Measurements from ENCODE around the gene KLHL35.
A peak's percentile ranks its signal among the peaks of the same experiment; 100 is the strongest.
"Not testable (repeated sequence)": the region's sequence is repeated elsewhere in the genome, so short reads cannot be mapped to it uniquely, and the experiment has no call there.

KLHL35 gene

DNA sequence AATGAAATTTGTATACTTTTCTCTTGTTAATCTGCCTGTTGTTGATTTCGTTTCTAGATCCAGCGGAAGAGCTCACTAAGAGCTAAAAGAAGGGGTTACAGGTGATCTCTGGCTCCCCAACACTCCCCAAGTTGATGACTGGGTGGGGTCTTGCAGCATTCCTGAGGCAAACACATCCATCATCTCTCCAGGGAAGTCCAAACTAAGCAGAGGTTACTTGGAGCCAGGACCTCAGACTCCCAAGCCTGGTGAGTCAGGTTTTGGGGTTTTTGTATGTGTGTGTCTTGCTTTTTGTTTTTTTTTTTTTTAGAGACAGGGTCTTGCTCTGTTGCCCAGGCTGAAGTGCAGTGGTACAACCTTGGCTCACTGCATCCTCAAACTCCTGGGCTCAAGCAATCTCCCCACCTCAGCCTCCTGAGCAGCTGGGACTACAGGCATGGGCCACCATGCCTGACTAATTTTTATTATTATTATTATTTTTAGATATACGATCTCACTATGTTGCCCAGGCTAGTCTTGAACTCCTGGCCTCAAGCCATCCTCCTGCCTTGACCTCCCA, 45.2 kb downstream of the KLHL35 start:
- no peak for DNase-seq

DNA sequence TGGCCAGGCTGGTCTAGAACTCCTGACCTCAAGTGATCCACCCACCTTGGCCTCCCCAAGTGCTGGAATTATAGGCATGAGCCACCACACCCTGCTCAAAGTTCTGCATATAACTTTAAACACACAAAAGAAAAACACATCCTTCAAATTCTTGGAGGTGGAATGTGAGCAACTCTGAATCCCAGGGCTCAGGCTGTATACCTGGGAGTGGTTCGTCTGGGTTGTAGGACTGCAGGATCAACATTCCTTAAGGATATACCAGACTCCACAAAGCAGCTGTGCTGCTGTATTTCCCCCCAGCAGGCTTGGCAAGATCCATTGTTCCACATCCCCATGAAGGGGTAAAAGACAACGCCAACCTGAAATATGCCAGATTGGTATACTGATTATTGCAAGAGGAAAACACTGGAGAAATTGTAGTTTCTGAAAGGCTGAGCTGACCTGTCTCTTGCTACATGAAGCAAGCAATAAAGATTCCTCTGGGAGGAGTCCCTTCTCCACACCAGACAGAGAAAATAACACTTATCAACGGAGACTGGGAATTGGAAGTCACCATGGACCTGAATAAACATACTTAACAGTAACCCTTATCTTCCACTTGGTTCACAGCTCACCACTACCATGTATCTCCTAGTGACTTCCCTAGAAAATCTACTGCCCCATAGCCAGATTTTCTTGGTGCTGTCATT, 45.9 kb downstream of the KLHL35 start:
- DNase-seq: no peak

DNA sequence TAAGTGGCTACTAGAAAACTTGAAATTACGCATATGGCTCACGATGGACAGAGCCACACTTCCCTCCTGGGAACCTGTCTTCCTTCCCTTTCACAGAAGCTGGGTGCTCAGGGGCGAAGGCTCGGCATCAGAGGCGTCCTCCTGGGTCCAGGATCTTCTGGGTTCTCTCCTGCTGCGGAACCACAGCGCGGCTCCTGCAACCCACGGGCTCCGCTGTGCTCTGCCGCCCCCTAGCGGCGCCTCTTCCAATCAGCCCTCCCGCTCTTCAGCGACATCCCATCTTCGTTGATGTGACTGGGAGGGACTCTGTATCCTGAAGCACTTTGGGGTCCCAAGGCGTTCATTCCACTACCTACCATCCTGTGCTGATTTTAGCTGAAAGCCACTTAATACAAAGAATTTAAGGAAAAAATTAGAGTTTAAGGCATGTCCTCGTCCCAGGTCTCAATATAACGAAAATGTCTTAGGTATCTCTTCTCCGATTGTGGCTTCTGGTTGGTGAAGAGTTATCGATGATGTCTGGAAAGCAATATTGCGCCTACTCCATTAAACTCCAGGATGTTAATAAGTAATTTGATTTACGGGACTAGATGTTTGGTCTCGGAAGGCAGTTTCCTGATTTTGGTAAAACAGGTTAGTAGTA, 48.4 kb downstream of the KLHL35 start:
- peak in 1 of 2 experiments; percentile 75 for DNase-seq

DNA sequence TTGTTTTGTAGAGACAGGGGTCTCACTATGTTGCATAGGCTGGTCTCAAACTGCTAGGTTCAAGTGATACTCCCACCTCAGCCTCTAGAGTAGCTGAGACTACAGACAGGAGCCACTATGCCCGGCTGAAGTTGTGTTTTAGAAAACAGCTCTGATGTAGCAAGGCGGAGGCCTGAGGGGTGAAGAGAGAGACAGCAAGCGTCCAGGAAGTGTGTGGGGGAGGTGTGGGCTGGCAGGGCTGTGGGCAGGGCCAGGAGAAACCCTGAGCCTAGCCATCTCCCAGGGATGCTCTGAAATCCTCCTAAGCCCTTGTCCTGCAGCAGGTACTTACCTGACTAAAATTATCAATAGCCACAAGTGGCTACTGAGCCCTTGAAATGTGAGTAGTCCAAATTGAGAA, 49.8 kb downstream of the KLHL35 start:
- DNase-seq: no peak

DNA sequence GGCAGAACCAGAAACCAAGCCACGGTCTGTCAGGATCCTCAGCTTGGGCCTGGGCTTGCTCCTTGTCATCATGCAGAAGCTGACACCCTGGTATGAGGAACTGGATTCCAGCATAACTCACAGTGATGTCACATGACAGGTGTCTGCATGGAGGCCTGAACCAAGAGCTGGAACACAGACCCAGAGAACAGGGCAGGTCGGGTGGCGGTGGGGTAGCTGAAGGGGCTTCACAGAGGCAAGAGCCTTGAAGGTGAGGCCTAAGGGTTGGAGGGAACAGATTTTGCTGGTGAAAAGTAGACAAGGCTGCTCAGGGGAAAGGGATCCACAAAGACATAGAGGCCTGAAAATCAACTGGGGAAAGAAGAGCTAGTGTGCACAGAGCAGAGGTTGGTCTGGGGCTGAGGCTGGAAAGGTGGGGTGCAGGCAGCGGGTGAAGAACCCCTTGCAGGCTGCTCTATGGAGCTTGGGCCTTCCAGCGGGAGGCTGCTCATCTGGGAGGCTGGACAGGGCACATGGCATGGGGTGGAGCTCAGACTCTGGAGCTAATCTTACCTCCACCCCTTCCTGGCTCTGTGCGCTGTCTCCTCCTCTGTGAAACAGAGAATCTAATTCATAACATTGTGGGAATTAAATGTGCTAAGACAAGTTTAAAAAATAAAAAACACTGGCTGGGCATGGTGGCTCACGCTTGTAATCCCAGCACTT, 52.1 kb downstream of the KLHL35 start:
- DNase-seq: no peak

DNA sequence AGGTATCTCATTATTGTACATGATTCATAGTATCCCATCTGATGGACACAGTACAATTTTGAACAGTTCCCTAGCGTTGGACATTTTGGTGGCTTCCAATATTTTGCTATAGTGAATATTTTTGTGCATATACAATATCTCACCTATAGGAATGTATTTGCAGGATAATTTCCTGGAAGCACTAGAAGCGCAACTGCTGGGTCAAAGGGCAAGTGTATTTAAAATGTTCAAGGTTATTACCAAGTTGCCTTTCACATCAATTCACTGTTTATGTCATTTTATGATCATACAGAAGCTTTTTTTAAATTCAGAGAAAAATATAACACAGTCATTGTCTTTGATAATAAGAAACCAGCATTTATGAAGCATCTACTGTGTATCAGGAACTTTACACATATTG, 52.8 kb downstream of the KLHL35 start:
- DNase-seq: no peak

DNA sequence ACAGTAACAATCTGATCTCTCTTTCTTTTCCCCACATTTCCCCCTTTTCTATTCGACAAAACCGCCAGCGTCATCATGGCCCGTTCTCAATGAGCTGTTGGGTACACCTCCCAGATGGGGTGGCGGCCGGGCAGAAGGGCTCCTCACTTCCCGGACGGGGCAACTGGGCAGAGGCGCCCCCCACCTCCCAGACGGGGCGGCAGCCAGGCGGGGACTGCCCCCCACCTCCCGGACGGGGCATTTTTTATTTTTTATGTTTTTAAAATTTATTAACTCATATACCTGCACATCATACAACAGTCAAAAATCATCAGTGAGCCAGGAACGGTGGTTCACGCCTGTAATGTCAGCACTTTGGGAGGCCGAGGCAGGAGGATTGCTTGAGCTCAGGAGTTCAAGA, 54.2 kb downstream of the KLHL35 start:
- not testable (repeated sequence) for DNase-seq

DNA sequence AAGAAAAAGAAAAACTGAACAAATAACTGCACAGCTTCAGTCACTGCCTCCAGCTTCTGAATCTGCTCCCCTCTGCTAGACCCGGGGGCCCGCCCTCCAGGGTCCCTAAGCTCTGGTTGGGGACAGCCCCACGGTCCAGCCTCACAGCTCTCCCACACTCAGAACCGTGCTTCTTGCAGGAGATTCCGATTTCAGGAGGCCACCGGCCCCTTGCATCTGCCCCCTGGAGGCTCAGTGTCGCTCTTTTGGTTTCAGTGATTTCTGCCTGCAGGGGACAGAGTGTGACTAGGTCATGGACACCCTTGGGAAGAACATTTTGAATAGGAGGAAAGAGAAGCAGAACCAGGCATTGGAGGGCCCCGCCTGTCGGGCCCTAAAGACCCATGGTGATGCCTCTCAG, 56.8 kb downstream of the KLHL35 start:
- no peak for DNase-seq

DNA sequence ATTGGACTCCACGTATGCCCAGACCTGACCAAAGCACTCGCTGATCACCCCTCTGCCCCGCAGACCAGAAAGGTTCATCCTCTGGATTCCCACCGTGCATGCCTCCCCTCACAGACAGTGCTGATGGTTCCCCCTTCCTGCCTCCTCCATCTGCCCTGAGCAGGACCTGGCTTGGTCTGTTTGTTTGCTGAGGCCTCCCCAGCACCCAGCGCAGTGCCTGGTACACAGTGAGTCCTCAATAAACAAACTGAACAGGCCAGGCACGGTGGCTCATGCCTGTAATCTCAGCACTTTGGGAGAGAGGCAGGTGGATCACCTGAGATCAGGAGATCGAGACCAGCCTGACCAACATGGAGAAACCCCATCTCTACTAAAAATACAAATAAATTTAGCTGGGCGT, 57.4 kb downstream of the KLHL35 start:
- no peak for DNase-seq

DNA sequence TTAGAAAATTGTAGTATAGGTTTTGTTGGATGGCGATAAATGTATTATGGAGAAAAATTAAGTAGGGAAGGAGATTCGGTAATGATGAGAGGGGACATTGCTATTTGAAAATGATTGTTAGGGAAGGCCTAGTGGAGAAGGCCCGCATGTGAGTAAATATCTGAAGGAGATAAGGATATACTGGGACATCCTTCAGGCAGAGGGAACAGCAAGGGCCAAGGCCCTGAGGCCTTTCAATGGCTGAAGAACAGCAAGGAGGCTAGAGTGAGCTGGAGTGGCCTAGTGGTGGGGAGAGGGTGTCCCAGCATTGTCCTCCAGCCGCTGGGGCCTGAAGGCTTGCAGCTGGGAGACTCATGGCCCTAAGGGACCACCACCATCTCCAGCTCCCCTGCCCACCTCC, 58.4 kb downstream of the KLHL35 start:
- no peak for DNase-seq

DNA sequence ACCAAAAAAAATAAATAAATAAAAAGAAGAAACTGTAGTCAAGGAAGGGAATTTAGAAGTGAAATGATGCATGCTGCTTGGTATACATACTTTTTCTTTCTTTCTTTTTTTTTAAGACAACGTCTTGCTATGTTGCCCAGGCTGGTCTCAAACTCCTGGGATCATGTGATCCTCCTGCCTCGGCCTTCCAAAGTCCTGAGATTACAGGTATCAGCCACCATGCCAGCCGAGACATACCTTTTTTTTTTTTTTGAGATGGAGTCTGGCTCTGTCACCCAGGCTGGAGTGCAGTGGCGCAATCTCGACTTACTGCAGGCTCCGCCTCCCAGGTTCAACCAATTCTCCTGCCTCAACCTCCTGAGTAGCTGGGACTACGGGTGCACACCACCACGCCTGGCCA, 59.8 kb downstream of the KLHL35 start:
- DNase-seq: no peak

All from NCI-H1930 (cell line).